Right ventricle myocardium superior (tissue), 1 donor: ENCODE data around the gene INTS1. TPM values are rescaled to one million over a fixed set of nuclear protein-coding genes. Genes with fewer than 3 reads are reported as not detected.

ENCODE experiments used
- ATAC-seq: fragments of 200-7000 bp; cut with Tn5 transposase; one replicate; pipeline ENCODE4 v1.9.1; 2020; ENCODE audit warnings: mild to moderate bottlenecking; ENCODE audit not compliant: poor library complexity
- DNase-seq: peaks from one replicate; pipeline ENCODE4 v3.0.0-alpha.2; 2020
- intact Hi-C: fragments of 100-400 bp; cut with DNase I; formaldehyde crosslinking; loops from one replicate; pipeline ENCODE4 v1.11.2; 2022
- total RNA-seq: library from RNA; stranded (reverse); fragmentation: NEBNext Ultra II Directional; extraction: Animal tissue kit (Norgen Biotek cat#: 25700); gene quantifications from one replicate; pipeline ENCODE4 v1.2.1, GENCODE V29; 2021
- donor health status: DM: no; HTN: yes; CAD: no; lungs with severe emphysema.

Gene INTS1
- total RNA-seq, 1 donor from 2014 or later: 29.2 TPM

DNA sequence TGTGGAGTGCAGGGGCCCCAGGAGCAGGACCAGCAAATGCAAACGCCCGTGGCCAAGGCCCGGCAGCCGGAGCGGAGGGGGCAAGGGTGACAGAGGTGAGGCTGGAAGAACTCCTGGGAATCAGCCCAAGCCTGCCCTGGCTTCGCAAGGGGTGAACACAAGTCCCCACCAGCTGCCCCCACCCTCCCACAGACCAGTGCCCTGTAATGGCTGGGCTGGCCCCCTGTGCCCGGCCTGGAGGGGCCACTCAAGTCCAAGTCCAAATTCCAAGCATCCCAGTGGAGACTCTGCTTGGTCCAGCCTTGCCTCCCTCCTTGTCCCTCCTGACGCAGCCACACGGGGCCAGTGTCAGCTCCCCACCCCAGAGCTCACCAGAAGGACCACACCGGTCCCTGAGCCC lies 73.0 kb downstream of the INTS1 start:
- DNase-seq: no peak
- intact Hi-C loops: loop anchor here (5.0 to 10.0 kb wide), 2 partner anchors 206 to 239 kb away; no protein-coding TSS in a partner anchor
- ATAC-seq: no peak

DNA sequence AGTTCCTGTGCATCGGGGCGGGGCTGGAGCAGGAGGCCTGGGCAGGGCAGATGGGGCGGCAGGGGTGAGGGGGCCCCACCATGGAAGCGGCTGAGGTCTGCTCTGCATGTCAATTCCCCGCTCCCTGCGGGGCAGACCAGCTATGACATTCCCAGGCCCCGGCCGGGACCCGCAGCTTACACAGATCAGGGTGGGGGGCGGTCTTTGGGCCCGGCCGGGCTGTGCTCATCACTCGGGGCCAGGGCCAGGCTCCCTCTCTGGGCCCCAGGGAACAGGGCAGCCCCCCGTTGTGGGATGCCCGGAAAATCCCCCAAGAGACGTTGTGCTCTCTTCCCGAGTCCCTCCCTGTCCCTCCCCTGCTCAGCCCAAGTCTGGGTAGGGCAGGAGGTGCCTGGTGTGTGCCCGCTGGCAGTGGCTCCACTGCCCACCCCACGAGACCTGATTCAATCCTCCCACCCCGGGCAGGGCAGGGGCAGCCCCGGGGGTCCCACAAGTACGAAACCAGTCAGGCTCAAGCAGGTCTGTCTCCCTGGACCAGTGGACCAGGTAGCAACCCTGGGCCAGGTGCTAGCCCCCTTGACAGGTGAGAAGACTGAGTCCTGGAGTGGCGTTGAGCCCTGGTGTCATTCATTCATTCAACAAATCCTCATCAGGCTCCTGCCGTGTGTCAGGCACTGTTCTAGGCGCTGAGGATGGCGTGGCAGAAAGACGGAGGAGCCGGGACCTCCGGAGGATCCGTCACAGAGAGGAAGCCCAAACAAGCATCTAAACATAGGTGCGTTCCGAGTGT lies 73.9 kb downstream of the INTS1 start:
- intact Hi-C loops: loop anchor here (5.0 to 10.0 kb wide), 2 partner anchors 205 to 238 kb away; no protein-coding TSS in a partner anchor
- ATAC-seq (no peak), DNase-seq (no peak)

DNA sequence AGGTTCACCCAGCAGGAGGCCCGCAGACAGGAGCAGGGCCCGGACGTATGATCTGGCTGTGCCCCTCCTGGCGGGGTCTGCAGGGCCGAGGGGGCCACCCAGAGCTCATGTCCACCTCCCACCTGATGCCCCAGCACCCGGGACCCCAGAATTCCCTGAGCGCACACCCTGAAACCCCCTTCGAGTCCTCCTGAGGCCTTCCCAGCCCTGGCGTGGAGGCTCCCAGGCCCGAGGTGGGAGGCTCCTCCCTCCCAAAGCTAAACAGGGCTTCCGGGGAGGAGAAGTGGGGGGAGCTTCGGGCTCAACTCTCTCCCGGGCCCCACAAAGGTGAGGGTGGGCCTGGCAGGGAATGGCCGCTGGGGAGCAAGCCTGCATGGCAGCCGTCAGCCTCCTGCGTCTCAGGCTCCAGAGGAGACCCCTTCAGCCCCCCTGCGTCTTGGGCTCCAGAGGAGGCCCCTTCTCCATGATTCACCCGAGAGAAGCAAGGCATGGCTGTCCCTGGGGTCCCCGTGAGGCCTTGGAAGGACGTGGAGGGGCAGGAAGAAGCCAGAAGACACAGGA lies 75.2 kb downstream of the INTS1 start:
- no peak for DNase-seq
- no peak for ATAC-seq
- intact Hi-C loops: no loop called here

DNA sequence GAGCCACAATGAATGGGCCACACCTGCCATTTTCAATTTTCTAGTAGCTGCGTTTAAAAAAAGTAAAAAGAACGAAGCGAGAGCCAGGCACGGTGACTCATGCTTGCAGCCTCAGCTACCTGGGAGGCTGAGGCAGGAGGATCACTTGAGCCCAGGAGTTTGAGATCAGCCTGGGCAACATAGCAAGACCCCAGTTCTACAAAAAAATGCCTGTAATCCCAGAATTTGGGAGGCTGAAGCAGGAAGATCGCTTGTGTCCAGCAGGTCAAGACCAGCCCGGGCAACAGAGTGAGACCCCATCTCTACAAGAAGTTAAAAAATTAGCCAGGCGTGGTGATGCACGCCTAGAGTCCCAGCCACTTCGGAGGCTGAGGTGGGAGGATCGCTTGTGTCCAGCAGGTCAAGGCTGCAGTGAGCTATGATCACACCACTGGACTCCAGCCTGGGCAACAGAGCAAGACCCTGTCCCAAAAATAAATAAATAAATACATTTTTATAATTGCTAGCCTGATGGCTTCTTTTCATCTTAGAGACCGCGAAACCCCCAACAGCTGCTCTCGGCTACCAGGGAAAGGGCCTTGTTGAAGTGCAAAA lies 77.0 kb downstream of the INTS1 start:
- intact Hi-C loops: no loop called here
- DNase-seq (no peak), ATAC-seq (no peak)

DNA sequence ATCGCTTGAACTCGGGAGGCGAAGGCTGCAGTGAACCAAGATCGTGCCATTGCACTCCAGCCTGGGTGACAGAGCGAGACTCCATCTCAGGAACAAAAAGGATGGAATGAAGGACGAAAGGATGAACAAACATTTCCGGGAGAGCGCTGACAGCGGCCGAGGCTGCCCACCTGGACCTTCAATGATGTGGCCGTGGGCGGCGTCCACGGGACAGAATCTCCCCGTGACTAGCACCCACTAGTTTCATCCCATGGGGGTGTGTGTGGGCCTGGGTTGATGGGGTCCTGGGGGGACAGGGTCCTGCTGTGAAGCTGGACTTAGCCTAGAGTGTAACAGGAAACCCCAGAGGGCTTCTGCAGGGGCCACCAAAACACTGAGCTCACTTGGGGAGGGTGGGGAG lies 77.7 kb downstream of the INTS1 start:
- ATAC-seq: no peak
- intact Hi-C loops: no loop called here

DNA sequence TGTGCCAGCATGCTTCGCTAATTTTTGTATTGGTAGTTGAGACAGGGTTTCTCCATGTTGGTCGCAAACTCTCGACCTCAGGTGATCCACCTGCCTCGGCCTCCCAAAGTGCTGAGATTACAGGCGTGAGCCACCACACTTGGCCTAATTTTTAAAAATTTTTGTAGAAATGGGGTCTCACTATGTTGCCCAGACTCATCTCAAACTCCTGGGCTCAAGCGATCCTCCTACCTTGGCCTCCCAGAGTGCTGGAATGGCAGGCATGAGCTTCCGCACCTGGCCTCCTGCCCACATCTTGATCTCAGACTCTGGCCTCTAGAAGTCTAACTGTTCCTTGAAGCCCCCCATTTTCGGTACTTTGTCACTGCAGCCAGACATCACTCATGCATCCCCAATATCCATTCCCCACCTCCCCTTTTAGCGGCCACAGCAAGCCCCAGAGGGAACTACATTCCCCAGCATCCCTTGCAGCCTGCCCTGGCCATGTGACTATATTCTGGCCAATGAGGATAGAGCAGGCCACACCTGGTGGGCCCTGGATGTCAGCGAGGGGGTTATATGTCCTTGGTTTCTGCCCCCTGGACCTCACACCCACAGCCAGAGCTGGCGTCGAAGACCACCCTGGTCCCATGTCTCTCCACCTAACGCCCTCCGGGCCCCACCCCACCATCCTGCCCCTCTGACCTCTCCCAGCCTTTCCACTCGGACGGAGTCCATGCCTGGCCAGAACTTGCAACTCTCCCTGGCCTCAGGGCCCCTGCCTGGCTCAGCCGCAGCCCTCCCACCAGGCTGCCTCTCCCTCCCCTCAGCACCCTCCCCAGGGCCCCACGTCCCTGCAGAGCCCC lies 78.7 kb downstream of the INTS1 start:
- no peak for DNase-seq
- intact Hi-C loops: no loop called here
- ATAC-seq: no peak

More for the DNA sequence above, 77.7 kb downstream of the INTS1 start:
- DNase-seq: no peak

DNA sequence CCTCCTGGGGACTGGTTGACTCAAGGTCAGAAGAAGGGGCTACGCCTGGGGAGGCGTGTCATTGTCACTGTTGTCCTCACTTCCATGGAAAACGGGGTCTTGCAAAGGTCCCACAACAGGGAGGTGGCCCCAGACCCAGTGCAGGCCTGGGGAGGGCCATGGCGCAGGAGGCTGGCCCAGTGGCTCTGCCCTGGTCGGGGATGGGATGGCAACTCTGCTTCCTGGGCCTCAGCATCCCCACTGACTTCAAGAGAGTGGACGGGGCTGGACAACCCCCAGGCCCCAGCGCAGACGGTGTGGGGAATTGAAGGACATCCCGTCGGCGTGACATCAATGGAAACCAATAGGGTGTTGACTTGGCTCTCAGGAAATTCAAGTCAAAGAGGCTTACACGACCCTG lies 80.1 kb downstream of the INTS1 start:
- ATAC-seq (no peak), DNase-seq (no peak)
- intact Hi-C loops: no loop called here

DNA sequence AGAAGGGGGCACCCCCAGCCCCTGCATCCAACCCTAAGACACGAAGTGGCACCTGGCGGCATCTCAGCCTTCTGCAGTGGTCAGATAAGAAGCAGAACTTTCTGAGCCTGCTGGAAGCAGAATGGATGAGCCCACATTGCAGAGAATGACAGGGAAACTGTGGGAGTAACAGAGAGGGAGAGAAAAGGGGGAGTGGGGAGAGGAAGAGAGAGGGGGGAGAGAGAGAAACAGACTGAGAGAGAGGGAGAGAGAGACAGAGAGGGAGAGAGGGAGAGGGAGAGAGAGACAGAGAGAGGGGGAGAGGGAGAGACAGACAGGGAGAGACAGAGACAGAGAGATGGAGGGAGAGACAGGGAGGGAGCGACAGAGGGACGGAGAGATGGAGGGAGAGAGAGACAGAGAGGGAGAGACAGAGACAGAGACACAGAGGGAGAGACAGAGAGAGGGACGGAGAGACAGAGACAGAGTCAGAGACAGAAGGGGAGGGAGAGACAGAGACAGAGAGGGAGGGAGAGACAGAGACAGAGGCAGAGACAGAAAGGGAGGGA lies 80.9 kb downstream of the INTS1 start:
- intact Hi-C loops: no loop called here
- ATAC-seq (no peak), DNase-seq (no peak)

DNA sequence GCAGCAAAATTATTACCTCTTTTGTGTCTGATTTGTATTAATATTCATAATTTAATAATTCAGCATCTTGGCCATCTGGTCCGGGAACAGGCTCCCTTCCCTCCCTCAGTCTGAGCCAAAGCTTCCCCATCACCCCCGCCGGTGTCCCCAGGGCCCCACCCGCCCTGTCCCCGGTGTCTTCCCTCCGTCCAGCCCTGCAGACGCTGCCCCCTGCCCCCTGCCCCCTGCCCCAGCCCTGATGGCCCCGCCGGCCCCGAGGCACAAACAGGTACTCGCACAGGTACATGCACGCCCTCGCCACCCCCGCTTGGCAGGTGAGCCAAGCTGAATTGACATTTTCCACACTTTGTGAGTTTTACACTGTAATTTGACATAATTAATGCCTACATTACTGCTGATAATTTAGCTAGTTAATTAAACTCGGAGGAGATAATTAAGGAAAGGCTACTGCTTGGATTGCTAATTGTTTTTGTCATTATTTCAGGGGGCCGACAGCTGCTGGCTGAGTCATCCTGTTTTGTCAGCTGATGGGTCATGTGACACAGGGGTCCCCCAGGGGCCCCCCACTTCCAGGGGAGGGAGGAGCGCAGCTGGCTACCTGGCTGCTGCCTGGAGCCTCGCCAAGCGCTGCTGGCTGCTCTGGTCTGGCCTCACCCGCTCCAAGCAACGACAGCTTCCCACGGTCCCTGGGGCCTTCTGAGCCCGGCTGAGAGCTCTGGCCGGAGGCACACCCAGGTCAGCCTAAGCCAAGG lies 81.5 kb downstream of the INTS1 start:
- intact Hi-C loops: no loop called here
- no peak for DNase-seq
- no peak for ATAC-seq

DNA sequence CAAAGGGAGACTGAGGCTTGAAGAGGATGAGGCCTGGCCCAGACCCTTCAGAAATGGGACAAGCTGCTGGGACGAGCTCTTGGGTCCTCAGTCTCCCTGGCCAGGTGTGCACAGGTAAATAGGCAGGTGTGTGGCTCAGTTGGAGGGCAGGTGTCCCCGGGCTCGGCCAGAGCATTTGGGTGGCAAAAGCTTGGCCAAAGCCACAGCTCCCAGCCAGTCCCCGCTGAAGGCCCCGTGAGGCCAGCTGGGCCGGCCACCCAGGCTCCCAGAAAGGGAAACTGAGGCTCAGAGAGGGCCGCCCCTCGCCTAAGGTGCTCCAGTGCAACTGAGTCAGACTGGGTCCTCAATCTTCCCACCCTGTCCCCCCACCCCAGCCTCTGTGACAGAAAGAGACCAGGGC lies 82.2 kb downstream of the INTS1 start:
- intact Hi-C loops: no loop called here
- no peak for DNase-seq
- ATAC-seq: no peak

DNA sequence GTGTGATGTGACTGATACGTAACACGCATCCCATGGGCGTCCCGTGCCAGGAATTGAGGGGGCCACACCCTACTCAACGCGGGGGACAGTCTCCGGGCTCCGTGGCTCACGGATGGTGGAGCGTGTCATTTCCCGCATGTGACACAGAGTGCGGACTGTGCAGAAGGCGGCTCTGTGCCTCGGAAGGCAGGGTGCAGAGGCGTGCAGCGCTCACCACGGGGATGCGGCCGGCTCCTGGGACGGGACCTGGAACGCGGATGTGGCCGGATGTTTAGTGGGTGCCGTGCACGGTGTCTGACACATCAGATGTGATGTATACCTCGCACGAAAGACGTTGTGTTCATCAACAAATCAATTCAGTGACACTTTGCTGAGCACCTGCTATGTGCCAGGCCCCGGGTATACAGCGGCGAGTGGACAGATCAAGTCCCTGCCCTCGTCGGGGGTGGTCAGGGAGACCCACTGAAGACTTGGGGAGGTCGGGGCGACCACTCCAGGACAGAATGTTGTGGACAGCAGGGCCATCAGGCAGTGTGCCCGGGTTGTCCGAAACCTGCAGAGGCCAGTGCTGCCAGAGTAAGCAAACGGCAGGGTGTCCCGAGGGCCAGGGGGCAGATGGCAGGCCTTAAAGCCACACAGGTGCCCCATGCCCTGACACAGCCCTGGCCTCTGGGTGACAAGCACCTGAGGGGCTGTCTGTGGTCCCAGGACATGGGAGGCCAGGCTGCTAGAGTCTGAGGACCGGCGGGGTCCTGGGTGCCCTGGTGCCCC lies 83.0 kb downstream of the INTS1 start:
- intact Hi-C loops: no loop called here
- DNase-seq (no peak), ATAC-seq (no peak)

Other genes starting within 250 kb of the INTS1 start
- gene MICALL2, start 44.9 kb downstream of the INTS1 start, total RNA-seq: 6.2 TPM
- 59.4 TPM for gene MAFK, start 26.3 kb upstream of the INTS1 start, total RNA-seq
- gene TMEM184A, start 51.8 kb upstream of the INTS1 start, total RNA-seq: 0.30 TPM
- gene PSMG3, start 65.6 kb upstream of the INTS1 start, total RNA-seq: 12.1 TPM
- 10.8 TPM for gene ELFN1, start 165.9 kb upstream of the INTS1 start, total RNA-seq